ENCODE measurements around the gene KLK6.

Gene KLK6

GRCh38 chr19:50963381-50963780, 6.0 kb downstream of the KLK6 start:
- no peak for DNase-seq (ENCODE audit: low read depth, low spot score)
- H3K4me3 ChIP-seq (ENCODE audit: low read depth, low read length), result no peak overlapping the region
- ChIA-PET POLR2A (no interaction called here), CTCF (no interaction called here)
- TF ChIP-seq CTCF (IDR thresholded peaks at IDR 0.05; ENCODE audit: insufficient read depth, low read length, missing control alignments), result no peak

GRCh38 chr19:50962245-50962644, 7.1 kb downstream of the KLK6 start:
- CTCF ChIA-PET, result no interaction called here

GRCh38 chr19:50959731-50960500, 9.5 kb downstream of the KLK6 start:
- H3K4me3 ChIP-seq (ENCODE audit: low read depth, low read length), result no peak overlapping the region
- TF ChIP-seq CTCF (IDR thresholded peaks at IDR 0.05; ENCODE audit: insufficient read depth, low read length, missing control alignments), result no peak
- POLR2A ChIA-PET, result no interaction called here
- CTCF ChIA-PET, result interaction anchor here (0.6 kb wide), 1 partner anchor 57 kb away, joined by 3 read pairs; no protein-coding TSS in a partner anchor
- no peak for DNase-seq (ENCODE audit: low read depth, low spot score)

More at GRCh38 chr19:50962245-50962644, 7.1 kb downstream of the KLK6 start:
- POLR2A ChIA-PET, result no interaction called here
- H3K4me3 ChIP-seq (ENCODE audit: low read depth, low read length), result no peak overlapping the region
- DNase-seq (ENCODE audit: low read depth, low spot score), result no peak
- no peak for TF ChIP-seq CTCF (IDR thresholded peaks at IDR 0.05; ENCODE audit: insufficient read depth, low read length, missing control alignments)

- H3K4me3 ChIP-seq (ENCODE audit: low read depth, low read length), result no peak overlapping the region
- ChIA-PET CTCF (no interaction called here), POLR2A (no interaction called here)
- no peak for TF ChIP-seq CTCF (IDR thresholded peaks at IDR 0.05; ENCODE audit: insufficient read depth, low read length, missing control alignments)
- no peak for DNase-seq (ENCODE audit: low read depth, low spot score)
Measured at GRCh38 chr19:50957587-50957986, 11.8 kb downstream of the KLK6 start.

GRCh38 chr19:50952910-50953309, 16.5 kb downstream of the KLK6 start, which contains the start of gene KLK5:
Gene KLK5, minus strand, starts transcription at chr19:50953038. Its CDS starts 381 bp downstream, at chr19:50952657.
- ChIA-PET CTCF (no interaction called here), POLR2A (no interaction called here)
- TF ChIP-seq CTCF (IDR thresholded peaks at IDR 0.05; ENCODE audit: insufficient read depth, low read length, missing control alignments), result no peak

GRCh38 chr19:50949861-50950260, 19.5 kb downstream of the KLK6 start:
- TF ChIP-seq CTCF (IDR thresholded peaks at IDR 0.05; ENCODE audit: insufficient read depth, low read length, missing control alignments), result no peak

More at GRCh38 chr19:50952910-50953309, 16.5 kb downstream of the KLK6 start, which contains the start of gene KLK5:
- no peak within 1 kb of the TSS for H3K4me3 ChIP-seq (ENCODE audit: low read depth, low read length)
- no peak for DNase-seq (ENCODE audit: low read depth, low spot score)

More at GRCh38 chr19:50949861-50950260, 19.5 kb downstream of the KLK6 start:
- no peak for DNase-seq (ENCODE audit: low read depth, low spot score)
- ChIA-PET CTCF (interaction anchor here (1.0 kb wide), 1 partner anchor 27 kb away, joined by 3 read pairs; no protein-coding TSS in a partner anchor), POLR2A (no interaction called here)
- no peak overlapping the region for H3K4me3 ChIP-seq (ENCODE audit: low read depth, low read length)
